HEK293 (cell line): ENCODE measurements around the gene CLNS1A.

Experiments used
- CTCF ChIA-PET: fragments of 350-600 bp; formaldehyde crosslinking; extraction: SDS; loops from one replicate; lab custom pipeline; 2021; ENCODE audit warnings: antibody characterized with exemption; lab: Yijun Ruan, JAX
- POLR2A ChIA-PET: fragments of 300-600 bp; formaldehyde crosslinking; extraction: SDS; loops from one replicate; lab custom pipeline; 2020; ENCODE audit warnings: antibody characterized with exemption, inconsistent platforms; lab: Yijun Ruan, JAX
- H3K27ac ChIP-seq: fragments of 200-500 bp; sonication (Bioruptor generic); 2 replicates; pipeline ENCODE4 v1.5.1; 2014; ENCODE audit warnings: low read depth, low read length, control low read depth, inconsistent platforms; ENCODE audit errors: extremely low read depth
- H3K36me3 ChIP-seq, 2 experiments: fragments of 200-500 bp in 1 of 2; sonication (Bioruptor generic) in 1 of 2; 1 replicate in 1 of 2; 2 replicates in 1 of 2; pipeline ENCODE4 v1.5.1; 2014 to 2017; ENCODE audit warnings: inconsistent platforms in 2 of 2, low read length in 2 of 2; ENCODE audit not compliant: control insufficient read depth in 2 of 2, insufficient read depth in 1 of 2
- H3K4me1 ChIP-seq: fragments of 200-500 bp; sonication (Bioruptor generic); 2 replicates; pipeline ENCODE4 v1.5.1; 2014; ENCODE audit warnings: mild to moderate bottlenecking, low read length, inconsistent platforms; ENCODE audit not compliant: control insufficient read depth, insufficient read depth
- H3K4me3 ChIP-seq: 2 replicates; pipeline ENCODE4 v1.5.1; 2011; ENCODE audit warnings: low read depth, mild to moderate bottlenecking, control low read depth, low read length, moderate library complexity
- H3K9me3 ChIP-seq: fragments of 200-500 bp; sonication (Bioruptor generic); 2 replicates; pipeline ENCODE4 v1.5.1; 2014; ENCODE audit warnings: low read depth, low read length, inconsistent platforms; ENCODE audit not compliant: control insufficient read depth, insufficient read depth
- BCL11B ChIP-seq: fragments of 450-650 bp; formaldehyde crosslinking; IDR thresholded peaks from 2 replicates; pipeline ENCODE4 v1.5.1; 2016; ENCODE audit warnings: low read depth, missing biosample characterization, missing genetic modification characterization
- KLF8 ChIP-seq: fragments of 450-650 bp; formaldehyde crosslinking; IDR thresholded peaks from 2 replicates; pipeline ENCODE4 v1.5.1; 2016; ENCODE audit warnings: missing biosample characterization, missing genetic modification characterization
- SCRT1 ChIP-seq: fragments of 450-650 bp; formaldehyde crosslinking; IDR thresholded peaks from 2 replicates; pipeline ENCODE4 v1.5.1; 2016; ENCODE audit warnings: missing biosample characterization, missing genetic modification characterization, borderline replicate concordance
- SP2 ChIP-seq: fragments of 450-650 bp; formaldehyde crosslinking; IDR thresholded peaks from 2 replicates; pipeline ENCODE4 v1.5.1; 2016; ENCODE audit warnings: missing biosample characterization, missing genetic modification characterization
- TCF7L2 ChIP-seq: IDR thresholded peaks from 2 replicates; pipeline ENCODE4 v1.6.1; 2011; ENCODE audit warnings: low read depth, mild to moderate bottlenecking, inconsistent platforms, low read length, moderate library complexity, borderline replicate concordance
- TRIM28 ChIP-seq: IDR thresholded peaks from 2 replicates; pipeline ENCODE4 v1.6.1; 2011; ENCODE audit warnings: low read length, control low read depth, borderline replicate concordance
- ZNF114 ChIP-seq: fragments of 450-650 bp; formaldehyde crosslinking; IDR thresholded peaks from 2 replicates; pipeline ENCODE4 v1.5.0; 2017; ENCODE audit warnings: missing biosample characterization, missing genetic modification characterization
- ZNF138 ChIP-seq: fragments of 450-650 bp; formaldehyde crosslinking; IDR thresholded peaks from 2 replicates; pipeline ENCODE4 v1.5.1; 2016; ENCODE audit warnings: missing biosample characterization, missing genetic modification characterization, borderline replicate concordance
- ZNF157 ChIP-seq: fragments of 450-650 bp; formaldehyde crosslinking; IDR thresholded peaks from 2 replicates; pipeline ENCODE4 v1.5.1; 2016; ENCODE audit warnings: missing biosample characterization, missing genetic modification characterization
- ZNF2 ChIP-seq: fragments of 450-650 bp; formaldehyde crosslinking; IDR thresholded peaks from 2 replicates; pipeline ENCODE4 v1.5.1; 2016; ENCODE audit warnings: missing biosample characterization, missing genetic modification characterization
- ZNF221 ChIP-seq: fragments of 450-650 bp; formaldehyde crosslinking; IDR thresholded peaks from 2 replicates; pipeline ENCODE4 v1.5.1; 2017; ENCODE audit warnings: missing biosample characterization, missing genetic modification characterization, borderline replicate concordance
- ZNF248 ChIP-seq: fragments of 450-650 bp; formaldehyde crosslinking; IDR thresholded peaks from 2 replicates; pipeline ENCODE4 v1.5.1; 2017; ENCODE audit warnings: missing biosample characterization, missing genetic modification characterization
- ZNF266 ChIP-seq: fragments of 450-650 bp; formaldehyde crosslinking; IDR thresholded peaks from 2 replicates; pipeline ENCODE4 v1.5.1; 2016; ENCODE audit warnings: missing biosample characterization, missing genetic modification characterization, low read depth
- ZNF274 ChIP-seq, 2 experiments: fragments of 200-500 bp in 1 of 2; fragments of 450-650 bp in 1 of 2; sonication (Bioruptor generic) in 1 of 2; formaldehyde crosslinking in 1 of 2; IDR thresholded peaks; 2 replicates each; pipeline versions ENCODE4 v1.5.1 to v1.6.1; 2014 to 2016; ENCODE audit warnings: borderline replicate concordance in 1 of 2, inconsistent platforms in 1 of 2, low read length in 1 of 2, missing biosample characterization in 1 of 2, missing genetic modification characterization in 1 of 2
- ZNF324 ChIP-seq: fragments of 450-650 bp; formaldehyde crosslinking; IDR thresholded peaks from 2 replicates; pipeline ENCODE4 v1.5.1; 2016; ENCODE audit warnings: missing biosample characterization, missing genetic modification characterization
- ZNF366 ChIP-seq: fragments of 450-650 bp; formaldehyde crosslinking; conservative IDR thresholded peaks from 2 replicates; pipeline ENCODE4 v1.5.1; 2016; ENCODE audit warnings: missing biosample characterization, missing genetic modification characterization
- ZNF37A ChIP-seq: fragments of 450-650 bp; IDR thresholded peaks from 2 replicates; pipeline ENCODE4 v1.5.1; 2018; ENCODE audit warnings: missing biosample characterization, missing genetic modification characterization
- ZNF521 ChIP-seq: fragments of 450-650 bp; formaldehyde crosslinking; IDR thresholded peaks from 2 replicates; pipeline ENCODE4 v1.5.1; 2017; ENCODE audit warnings: missing biosample characterization, mild to moderate bottlenecking, missing genetic modification characterization
- ZNF548 ChIP-seq: fragments of 450-650 bp; formaldehyde crosslinking; IDR thresholded peaks from 2 replicates; pipeline ENCODE4 v1.5.1; 2016; ENCODE audit warnings: missing biosample characterization, missing genetic modification characterization
- ZNF549 ChIP-seq: fragments of 450-650 bp; IDR thresholded peaks from 2 replicates; pipeline ENCODE4 v1.5.1; 2018; ENCODE audit warnings: missing biosample characterization, missing genetic modification characterization, mild to moderate bottlenecking, inconsistent platforms, moderate library complexity
- ZNF585B ChIP-seq: fragments of 450-650 bp; formaldehyde crosslinking; IDR thresholded peaks from 2 replicates; pipeline ENCODE4 v1.5.1; 2016; ENCODE audit warnings: missing biosample characterization, missing genetic modification characterization
- ZNF658 ChIP-seq: fragments of 450-650 bp; formaldehyde crosslinking; IDR thresholded peaks from 2 replicates; pipeline ENCODE4; 2016; ENCODE audit warnings: missing biosample characterization, missing genetic modification characterization
- ZNF664 ChIP-seq: fragments of 450-650 bp; formaldehyde crosslinking; IDR thresholded peaks from 2 replicates; pipeline ENCODE4 v1.5.1; 2016; ENCODE audit warnings: missing biosample characterization, missing genetic modification characterization
- ZNF701 ChIP-seq: fragments of 450-650 bp; formaldehyde crosslinking; IDR thresholded peaks from 2 replicates; pipeline ENCODE4 v1.5.1; 2016; ENCODE audit warnings: missing biosample characterization, missing genetic modification characterization
- ZNF792 ChIP-seq: fragments of 450-650 bp; formaldehyde crosslinking; IDR thresholded peaks from 2 replicates; pipeline ENCODE4 v1.5.1; 2016; ENCODE audit warnings: missing biosample characterization, missing genetic modification characterization
- ZSCAN23 ChIP-seq: fragments of 450-650 bp; formaldehyde crosslinking; IDR thresholded peaks from 2 replicates; pipeline ENCODE4 v1.5.1; 2016; ENCODE audit warnings: missing biosample characterization, missing genetic modification characterization
- ZXDB ChIP-seq: fragments of 450-650 bp; formaldehyde crosslinking; IDR thresholded peaks from 2 replicates; pipeline ENCODE4 v1.5.1; 2016; ENCODE audit warnings: missing biosample characterization, missing genetic modification characterization
- TF ChIP-seq, protein P1 (sequence below): fragments of 450-650 bp; formaldehyde crosslinking; IDR thresholded peaks from 2 replicates; pipeline ENCODE4 v1.5.1; 2016; ENCODE audit warnings: missing biosample characterization, missing genetic modification characterization
- TF ChIP-seq, protein P2 (sequence below): fragments of 450-650 bp; formaldehyde crosslinking; IDR thresholded peaks from 2 replicates; pipeline ENCODE4 v1.5.1; 2016; ENCODE audit warnings: missing biosample characterization, missing genetic modification characterization
- TF ChIP-seq, protein P3 (sequence below): fragments of 450-650 bp; formaldehyde crosslinking; IDR thresholded peaks from 2 replicates; pipeline ENCODE4 v1.5.1; 2016; ENCODE audit warnings: missing biosample characterization, missing genetic modification characterization

The CLNS1A gene

DNA sequence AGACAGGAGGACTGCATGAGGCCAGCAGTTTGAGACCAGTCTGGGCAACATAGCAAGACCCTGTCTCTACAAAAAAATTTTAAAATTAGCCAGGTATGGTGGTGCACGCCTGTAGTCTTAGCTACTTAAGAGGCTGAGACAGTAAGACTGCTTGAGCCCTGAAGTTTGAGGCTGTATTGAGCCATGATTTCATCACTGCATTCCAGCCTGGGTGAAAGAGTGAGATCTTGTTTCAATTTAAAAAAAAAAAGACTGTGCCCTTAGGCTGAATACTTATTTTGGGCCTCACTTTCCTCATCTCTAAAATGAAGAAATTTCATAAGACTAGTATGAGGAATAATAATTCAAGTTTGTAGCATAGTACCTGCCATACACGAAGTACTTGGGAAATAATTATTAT lies 41.0 kb downstream of the CLNS1A start:
- POLR2A ChIA-PET: no interaction called here
- Histone ChIP-seq H3K27ac (no peak overlapping the region), H3K4me1 (no peaks in the 10 kb centered on the region), H3K9me3 (no peaks in the 10 kb centered on the region)
- TF ChIP-seq, protein P1, sequence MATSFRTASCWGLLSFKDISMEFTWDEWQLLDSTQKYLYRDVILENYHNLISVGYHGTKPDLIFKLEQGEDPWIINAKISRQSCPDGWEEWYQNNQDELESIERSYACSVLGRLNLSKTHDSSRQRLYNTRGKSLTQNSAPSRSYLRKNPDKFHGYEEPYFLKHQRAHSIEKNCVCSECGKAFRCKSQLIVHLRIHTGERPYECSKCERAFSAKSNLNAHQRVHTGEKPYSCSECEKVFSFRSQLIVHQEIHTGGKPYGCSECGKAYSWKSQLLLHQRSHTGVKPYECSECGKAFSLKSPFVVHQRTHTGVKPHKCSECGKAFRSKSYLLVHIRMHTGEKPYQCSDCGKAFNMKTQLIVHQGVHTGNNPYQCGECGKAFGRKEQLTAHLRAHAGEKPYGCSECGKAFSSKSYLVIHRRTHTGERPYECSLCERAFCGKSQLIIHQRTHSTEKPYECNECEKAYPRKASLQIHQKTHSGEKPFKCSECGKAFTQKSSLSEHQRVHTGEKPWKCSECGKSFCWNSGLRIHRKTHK (tag by site-specific recombination): no peak
- no peak for TF ChIP-seq ZNF157 (tag by site-specific recombination)
- TF ChIP-seq SCRT1 (tag by site-specific recombination): no peak
- no peak for TF ChIP-seq ZNF138 (tag by site-specific recombination)
- TF ChIP-seq KLF8 (tag by site-specific recombination): no peak
- TF ChIP-seq ZNF792: no peak
- no peak for TF ChIP-seq ZNF366 (tag by site-specific recombination)
- TF ChIP-seq ZNF248 (tag by site-specific recombination): no peak
- TF ChIP-seq ZNF2 (tag by site-specific recombination): no peak
- TF ChIP-seq ZNF114: no peak
- TF ChIP-seq ZNF221 (tag by site-specific recombination): no peak
- no peak for TF ChIP-seq ZNF37A (tag by site-specific recombination)
- no peak for TF ChIP-seq TRIM28
- no peak for TF ChIP-seq ZNF266
- TF ChIP-seq ZNF324 (tag by site-specific recombination): no peak
- TF ChIP-seq ZNF274 (IDR thresholded peaks at IDR 0.05; ENCODE audit: low read length): no peak
- TF ChIP-seq ZNF274 (tag by site-specific recombination; IDR thresholded peaks at IDR 0.05; ENCODE audit: borderline replicate concordance): no peak
- no peak for TF ChIP-seq ZNF585B (tag by site-specific recombination)
- TF ChIP-seq, all 188 proteins: peak for 0
- CTCF ChIA-PET: no interaction called here
- no peak overlapping the region for H3K4me3 ChIP-seq
- peaks cover 0 to 5% of the 10 kb centered on the region in 2 experiments; a peak in 2 of 3 replicates for H3K36me3 ChIP-seq

DNA sequence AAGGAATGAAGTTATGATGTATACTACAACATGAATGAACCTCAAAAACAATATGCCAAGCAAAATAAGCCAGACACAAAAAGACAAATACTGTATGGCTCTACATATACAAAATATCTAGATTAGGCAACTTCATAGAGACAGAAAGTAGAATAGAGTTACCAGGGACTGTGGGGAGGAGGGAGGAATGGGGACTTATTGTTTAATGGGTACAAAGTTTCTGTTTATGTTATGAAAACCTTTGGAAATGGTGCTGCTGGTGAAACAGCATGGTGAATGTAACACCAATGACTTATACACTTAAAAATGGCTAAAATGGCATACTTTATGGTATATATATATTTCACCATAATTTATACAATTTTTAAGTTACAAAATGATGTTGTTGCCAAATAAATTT lies 43.7 kb downstream of the CLNS1A start:
- POLR2A ChIA-PET: no interaction called here
- Histone ChIP-seq H3K36me3 (peaks cover 0 to 3% of the 10 kb centered on the region in 2 experiments; a peak in 2 of 3 replicates), H3K9me3 (no peaks in the 10 kb centered on the region), H3K4me3 (no peak overlapping the region), H3K4me1 (no peaks in the 10 kb centered on the region), H3K27ac (no peak overlapping the region)
- CTCF ChIA-PET: interaction anchor here (0.5 kb wide), 1 partner anchor 25 kb away, joined by 4 read pairs; no protein-coding TSS in a partner anchor
- TF ChIP-seq SP2 (no peak), ZNF549 (tag by site-specific recombination) (no peak), BCL11B (tag by site-specific recombination) (no peak), ZNF658 (tag by site-specific recombination) (no peak), ZXDB (no peak), ZNF521 (tag by site-specific recombination) (no peak), ZSCAN23 (tag by site-specific recombination) (no peak), ZNF701 (no peak), ZNF664 (tag by site-specific recombination) (no peak), TCF7L2 (no peak), ZNF548 (tag by site-specific recombination) (no peak)
- TF ChIP-seq, protein P2, sequence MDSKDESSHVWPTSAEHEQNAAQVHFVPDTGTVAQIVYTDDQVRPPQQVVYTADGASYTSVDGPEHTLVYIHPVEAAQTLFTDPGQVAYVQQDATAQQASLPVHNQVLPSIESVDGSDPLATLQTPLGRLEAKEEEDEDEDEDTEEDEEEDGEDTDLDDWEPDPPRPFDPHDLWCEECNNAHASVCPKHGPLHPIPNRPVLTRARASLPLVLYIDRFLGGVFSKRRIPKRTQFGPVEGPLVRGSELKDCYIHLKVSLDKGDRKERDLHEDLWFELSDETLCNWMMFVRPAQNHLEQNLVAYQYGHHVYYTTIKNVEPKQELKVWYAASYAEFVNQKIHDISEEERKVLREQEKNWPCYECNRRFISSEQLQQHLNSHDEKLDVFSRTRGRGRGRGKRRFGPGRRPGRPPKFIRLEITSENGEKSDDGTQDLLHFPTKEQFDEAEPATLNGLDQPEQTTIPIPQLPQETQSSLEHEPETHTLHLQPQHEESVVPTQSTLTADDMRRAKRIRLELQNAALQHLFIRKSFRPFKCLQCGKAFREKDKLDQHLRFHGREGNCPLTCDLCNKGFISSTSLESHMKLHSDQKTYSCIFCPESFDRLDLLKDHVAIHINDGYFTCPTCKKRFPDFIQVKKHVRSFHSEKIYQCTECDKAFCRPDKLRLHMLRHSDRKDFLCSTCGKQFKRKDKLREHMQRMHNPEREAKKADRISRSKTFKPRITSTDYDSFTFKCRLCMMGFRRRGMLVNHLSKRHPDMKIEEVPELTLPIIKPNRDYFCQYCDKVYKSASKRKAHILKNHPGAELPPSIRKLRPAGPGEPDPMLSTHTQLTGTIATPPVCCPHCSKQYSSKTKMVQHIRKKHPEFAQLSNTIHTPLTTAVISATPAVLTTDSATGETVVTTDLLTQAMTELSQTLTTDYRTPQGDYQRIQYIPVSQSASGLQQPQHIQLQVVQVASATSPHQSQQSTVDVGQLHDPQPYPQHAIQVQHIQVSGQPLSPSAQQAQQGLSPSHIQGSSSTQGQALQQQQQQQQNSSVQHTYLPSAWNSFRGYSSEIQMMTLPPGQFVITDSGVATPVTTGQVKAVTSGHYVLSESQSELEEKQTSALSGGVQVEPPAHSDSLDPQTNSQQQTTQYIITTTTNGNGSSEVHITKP: no peak
- TF ChIP-seq, protein P3, sequence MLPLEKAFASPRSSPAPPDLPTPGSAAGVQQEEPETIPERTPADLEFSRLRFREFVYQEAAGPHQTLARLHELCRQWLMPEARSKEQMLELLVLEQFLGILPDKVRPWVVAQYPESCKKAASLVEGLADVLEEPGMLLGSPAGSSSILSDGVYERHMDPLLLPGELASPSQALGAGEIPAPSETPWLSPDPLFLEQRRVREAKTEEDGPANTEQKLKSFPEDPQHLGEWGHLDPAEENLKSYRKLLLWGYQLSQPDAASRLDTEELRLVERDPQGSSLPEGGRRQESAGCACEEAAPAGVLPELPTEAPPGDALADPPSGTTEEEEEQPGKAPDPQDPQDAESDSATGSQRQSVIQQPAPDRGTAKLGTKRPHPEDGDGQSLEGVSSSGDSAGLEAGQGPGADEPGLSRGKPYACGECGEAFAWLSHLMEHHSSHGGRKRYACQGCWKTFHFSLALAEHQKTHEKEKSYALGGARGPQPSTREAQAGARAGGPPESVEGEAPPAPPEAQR (tag by site-specific recombination): no peak
